ENCODE measurements around the gene PRMT5. TPM values are rescaled to one million over a fixed set of nuclear protein-coding genes. Genes with fewer than 3 reads are reported as not detected.

The PRMT5 gene
- total and polyA plus RNA-seq, 10 donors = 18.6 to 44.7 (median 35.9) TPM

DNA sequence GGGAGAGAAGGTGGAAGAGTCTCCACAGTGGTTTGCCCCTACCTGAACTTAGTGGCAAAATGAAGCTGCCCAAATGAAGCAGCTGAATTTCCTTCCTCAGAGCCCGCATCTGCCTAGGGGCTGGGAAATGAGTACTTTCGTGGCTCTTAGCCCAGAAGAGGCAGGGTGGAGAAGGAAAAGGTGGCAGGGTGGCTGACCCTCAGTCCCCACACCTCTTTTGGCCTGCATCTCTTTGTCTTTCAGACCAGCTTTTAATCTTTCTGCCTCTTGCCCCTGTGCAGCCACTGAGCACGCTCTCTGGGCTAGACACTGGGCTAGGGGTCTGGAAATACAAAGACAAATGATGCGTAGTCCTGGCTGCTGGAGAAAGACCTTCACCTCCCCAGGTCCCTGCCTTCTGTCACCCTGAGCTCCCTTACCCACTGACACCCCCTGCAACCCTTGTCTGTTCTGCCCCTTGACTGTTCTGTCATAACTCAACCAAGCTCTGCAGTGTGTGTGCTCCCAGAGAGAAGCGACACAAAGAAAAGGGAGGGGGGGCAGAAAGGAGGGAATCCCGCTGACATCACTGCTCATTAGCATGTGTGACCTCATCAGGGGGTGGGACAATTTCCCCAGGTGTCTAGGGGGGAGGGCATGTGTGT lies 46.5 kb downstream of the PRMT5 start:
- Histone ChIP-seq H3K27me3 (replicated peaks in 1 of 7) (peaks cover 0 to 20% (median 0%) of the 10 kb centered on the region in 7 donors), H3K36me3 (peaks cover 0 to 34% (median 19%) of the 10 kb centered on the region in 6 donors), H3K4me1 (peaks cover 10 to 70% (median 32%) of the 10 kb centered on the region in 6 donors), H3K4me3 (no peak overlapping the region), H3K27ac (no peak overlapping the region), H3K9me3 (no peaks in the 10 kb centered on the region)
- WGBS, 5 donors = 35 to 56% (median 47%) methylated on average over 6 of the region's 6 CpGs
- intact Hi-C loops (cut with DNase I; ENCODE audit: low total_unique reads) = no loop called here
- DNase-seq = no peak
- no peak for TF ChIP-seq POLR2A (IDR thresholded peaks at IDR 0.05)
- TF ChIP-seq POLR2AphosphoS5 (IDR thresholded peaks at IDR 0.05) = peak in 1 of 3 donors; percentile 20

DNA sequence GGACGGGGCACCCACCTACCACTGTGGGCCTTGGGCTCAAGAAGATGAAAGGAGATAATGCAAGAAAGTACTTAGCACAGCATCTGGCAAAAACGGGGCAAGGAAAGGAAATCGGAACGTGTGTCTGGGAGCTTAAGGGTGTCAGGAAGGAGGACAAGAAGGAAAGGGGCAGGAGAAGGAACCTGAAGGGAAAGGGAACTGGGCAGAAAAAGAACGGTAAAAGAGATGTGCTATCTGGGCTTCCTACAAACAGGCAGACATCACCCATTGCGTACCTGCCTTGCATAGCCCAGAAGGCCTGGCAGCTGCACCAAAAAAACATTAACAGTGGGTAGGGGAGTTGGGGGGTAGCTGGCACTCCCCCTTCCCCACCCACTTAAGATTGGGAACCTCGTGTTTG lies 47.1 kb downstream of the PRMT5 start:
- H3K27ac ChIP-seq = no peak overlapping the region
- peaks cover 5 to 69% (median 26%) of the 10 kb centered on the region in 6 donors for H3K4me1 ChIP-seq
- peaks cover 3 to 40% (median 25%) of the 10 kb centered on the region in 6 donors for H3K36me3 ChIP-seq
- TF ChIP-seq POLR2AphosphoS5 (IDR thresholded peaks at IDR 0.05) (peak in 1 of 3 donors; percentile 31), POLR2A (IDR thresholded peaks at IDR 0.05) (no peak)
- TF ChIP-seq, protein P1, sequence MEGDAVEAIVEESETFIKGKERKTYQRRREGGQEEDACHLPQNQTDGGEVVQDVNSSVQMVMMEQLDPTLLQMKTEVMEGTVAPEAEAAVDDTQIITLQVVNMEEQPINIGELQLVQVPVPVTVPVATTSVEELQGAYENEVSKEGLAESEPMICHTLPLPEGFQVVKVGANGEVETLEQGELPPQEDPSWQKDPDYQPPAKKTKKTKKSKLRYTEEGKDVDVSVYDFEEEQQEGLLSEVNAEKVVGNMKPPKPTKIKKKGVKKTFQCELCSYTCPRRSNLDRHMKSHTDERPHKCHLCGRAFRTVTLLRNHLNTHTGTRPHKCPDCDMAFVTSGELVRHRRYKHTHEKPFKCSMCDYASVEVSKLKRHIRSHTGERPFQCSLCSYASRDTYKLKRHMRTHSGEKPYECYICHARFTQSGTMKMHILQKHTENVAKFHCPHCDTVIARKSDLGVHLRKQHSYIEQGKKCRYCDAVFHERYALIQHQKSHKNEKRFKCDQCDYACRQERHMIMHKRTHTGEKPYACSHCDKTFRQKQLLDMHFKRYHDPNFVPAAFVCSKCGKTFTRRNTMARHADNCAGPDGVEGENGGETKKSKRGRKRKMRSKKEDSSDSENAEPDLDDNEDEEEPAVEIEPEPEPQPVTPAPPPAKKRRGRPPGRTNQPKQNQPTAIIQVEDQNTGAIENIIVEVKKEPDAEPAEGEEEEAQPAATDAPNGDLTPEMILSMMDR (IDR thresholded peaks at IDR 0.05 in 8 of 11, conservative IDR thresholded peaks at IDR 0.05 in 3 of 11) = no peak
- no peak for DNase-seq
- H3K9me3 ChIP-seq = no peaks in the 10 kb centered on the region
- no peak overlapping the region for H3K4me3 ChIP-seq
- H3K27me3 ChIP-seq (replicated peaks in 1 of 7) = peaks cover 0 to 19% (median 0%) of the 10 kb centered on the region in 7 donors
- WGBS, 5 donors = 39 to 48% (median 45%) methylated on average over 7 of the region's 7 CpGs
- intact Hi-C loops (cut with DNase I; ENCODE audit: low total_unique reads) = no loop called here

DNA sequence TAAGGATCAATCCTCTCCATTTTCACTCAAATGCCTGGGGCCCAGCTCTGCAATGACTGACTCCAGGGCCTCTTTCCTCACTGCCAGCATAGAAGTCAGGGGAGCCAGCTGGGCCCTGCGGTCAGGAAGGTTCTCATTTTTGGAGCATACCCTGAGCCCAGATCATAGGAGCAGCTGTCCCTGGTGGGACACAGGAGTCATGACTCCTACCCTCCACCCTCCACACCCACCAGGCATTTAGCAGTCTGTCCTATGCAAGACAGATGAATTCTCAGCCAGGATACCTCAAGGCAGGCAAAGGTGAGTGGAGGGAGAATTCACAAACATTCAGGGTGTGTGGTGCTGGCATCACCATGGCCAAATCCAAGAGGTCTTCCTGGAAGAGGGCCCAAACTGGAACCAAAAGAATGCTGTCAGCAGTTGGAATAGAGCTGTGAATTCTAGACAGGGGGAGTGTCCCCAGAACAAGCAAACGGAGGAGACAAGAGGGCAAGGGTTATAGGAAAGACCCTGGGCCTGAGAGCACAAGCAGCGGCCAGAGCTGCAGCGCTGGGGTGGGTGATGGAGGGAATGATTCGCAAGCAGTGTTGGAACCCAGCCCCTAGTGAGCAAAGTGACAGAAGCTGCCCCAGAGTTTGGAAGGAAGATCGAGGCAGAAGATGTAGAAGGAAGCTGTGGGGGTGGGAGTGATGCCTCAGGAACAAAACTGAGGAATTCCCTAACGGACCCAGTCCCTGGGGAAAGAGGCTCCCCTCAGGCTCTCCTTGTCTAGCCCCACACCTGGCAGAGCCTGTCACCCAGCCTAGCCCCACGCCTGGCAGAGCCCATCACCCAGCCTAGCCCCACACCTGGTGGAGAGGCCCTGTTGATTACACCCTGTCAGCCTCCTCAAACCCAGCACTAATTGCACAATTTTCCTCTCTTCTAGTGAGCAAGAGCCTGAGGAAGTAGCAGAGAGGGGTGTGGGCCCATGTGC lies 50.6 kb downstream of the PRMT5 start:
- Histone ChIP-seq H3K27me3 (replicated peaks in 1 of 7) (peaks cover 0 to 7% (median 0%) of the 10 kb centered on the region in 7 donors), H3K4me1 (peaks cover 3 to 75% (median 27%) of the 10 kb centered on the region in 6 donors), H3K4me3 (no peak overlapping the region), H3K27ac (peak overlapping the region in 2 of 8 donors; percentile 5 to 11), H3K36me3 (peaks cover 11 to 75% (median 60%) of the 10 kb centered on the region in 6 donors), H3K9me3 (no peaks in the 10 kb centered on the region)
- 73 to 89% (median 78%) methylated on average over 7 to 8 of the region's 8 CpGs for WGBS, 5 donors
- TF ChIP-seq POLR2A (IDR thresholded peaks at IDR 0.05) (no peak), POLR2AphosphoS5 (IDR thresholded peaks at IDR 0.05) (peak; percentile 37 to 58 (median 43))
- TF ChIP-seq, protein P1 (IDR thresholded peaks at IDR 0.05 in 8 of 11, conservative IDR thresholded peaks at IDR 0.05 in 3 of 11) = no peak
- DNase-seq = no peak
- intact Hi-C loops (cut with DNase I; ENCODE audit: low total_unique reads) = no loop called here

DNA sequence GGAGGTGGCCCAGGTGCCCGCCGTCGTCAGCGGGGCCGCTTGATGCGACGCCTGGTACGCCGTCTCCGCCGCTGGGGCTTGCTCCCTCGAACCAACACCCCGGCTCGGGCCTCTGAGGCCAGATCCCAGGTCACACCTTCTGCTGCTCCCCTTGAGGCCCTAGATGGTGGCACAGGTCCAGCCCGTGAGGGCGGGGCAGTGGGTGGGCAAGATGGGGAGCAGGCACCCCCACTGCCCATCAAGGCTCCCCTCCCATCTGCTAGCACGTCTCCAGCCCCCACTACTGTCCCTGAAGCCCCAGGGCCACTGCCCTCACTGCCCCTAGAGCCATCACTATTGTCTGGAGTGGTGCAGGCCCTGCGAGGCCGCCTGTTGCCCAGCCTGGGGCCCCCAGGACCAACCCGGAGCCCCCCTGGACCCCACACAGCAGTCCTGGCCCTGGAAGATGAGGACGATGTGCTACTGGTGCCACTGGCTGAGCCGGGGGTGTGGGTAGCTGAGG lies 52.1 kb downstream of the PRMT5 start:
- intact Hi-C loops (cut with DNase I; ENCODE audit: low total_unique reads) = no loop called here
- no peak for DNase-seq
- Histone ChIP-seq H3K27me3 (replicated peaks in 1 of 7) (peaks cover 0 to under 1% (median 0%) of the 10 kb centered on the region in 7 donors), H3K27ac (no peak overlapping the region), H3K4me3 (no peak overlapping the region), H3K36me3 (peaks cover 11 to 82% (median 63%) of the 10 kb centered on the region in 6 donors), H3K9me3 (no peaks in the 10 kb centered on the region), H3K4me1 (peaks cover 9 to 71% (median 26%) of the 10 kb centered on the region in 6 donors)
- 94 to 99% (median 97%) methylated on average over 16 to 22 of the region's 22 CpGs for WGBS, 5 donors
- peak in 1 of 3 donors; percentile 59 for TF ChIP-seq POLR2AphosphoS5 (IDR thresholded peaks at IDR 0.05)
- TF ChIP-seq, protein P1 (IDR thresholded peaks at IDR 0.05 in 8 of 11, conservative IDR thresholded peaks at IDR 0.05 in 3 of 11) = no peak
- TF ChIP-seq POLR2A (IDR thresholded peaks at IDR 0.05) = no peak

All from spleen (tissue), 11 donors.